Effector memory CD4-positive, alpha-beta T cell (primary cell): ENCODE data around the gene PLXNA4.

ENCODE experiments used
- DNase-seq, 3 donors: peaks; one replicate each; pipeline ENCODE4 v3.0.0-alpha.2; 2020
- H3K27ac ChIP-seq: 2 replicates; pipeline ENCODE4 v1.7.0; 2013; ENCODE audit warnings: mild to moderate bottlenecking, low read length, moderate library complexity; ENCODE audit not compliant: insufficient read depth, poor library complexity, severe bottlenecking
- H3K27me3 ChIP-seq: replicated peaks from 2 replicates; pipeline ENCODE4 v1.7.0; 2013; ENCODE audit warnings: mild to moderate bottlenecking, low read length; ENCODE audit not compliant: insufficient read depth, control insufficient read depth, poor library complexity, severe bottlenecking
- H3K36me3 ChIP-seq: 2 replicates; pipeline ENCODE4 v1.7.0; 2013; ENCODE audit warnings: mild to moderate bottlenecking, low read length, moderate library complexity; ENCODE audit not compliant: control insufficient read depth, insufficient read depth
- H3K4me1 ChIP-seq: 2 replicates; pipeline ENCODE4 v1.7.0; 2013; ENCODE audit warnings: low read length, mild to moderate bottlenecking; ENCODE audit not compliant: control insufficient read depth, insufficient read depth, poor library complexity, severe bottlenecking
- H3K4me3 ChIP-seq: 2 replicates; pipeline ENCODE4 v1.7.0; 2013; ENCODE audit warnings: low read length, low read depth, mild to moderate bottlenecking; ENCODE audit not compliant: insufficient read depth, poor library complexity, severe bottlenecking
- H3K9me3 ChIP-seq: 2 replicates; pipeline ENCODE4 v1.7.0; 2013; ENCODE audit warnings: mild to moderate bottlenecking, low read length, moderate library complexity; ENCODE audit not compliant: control insufficient read depth

PLXNA4 gene

GRCh38 chr7:132084776-132085388, 491.4 kb downstream of the PLXNA4 start:
- H3K36me3 ChIP-seq = no peaks in the 10 kb centered on the region
- no peaks in the 10 kb centered on the region for H3K9me3 ChIP-seq
- DNase-seq = no peak
- H3K27ac ChIP-seq = no peak overlapping the region
- H3K27me3 ChIP-seq = no peaks in the 10 kb centered on the region
- no peak overlapping the region for H3K4me3 ChIP-seq
- H3K4me1 ChIP-seq = no peaks in the 10 kb centered on the region

DNA sequence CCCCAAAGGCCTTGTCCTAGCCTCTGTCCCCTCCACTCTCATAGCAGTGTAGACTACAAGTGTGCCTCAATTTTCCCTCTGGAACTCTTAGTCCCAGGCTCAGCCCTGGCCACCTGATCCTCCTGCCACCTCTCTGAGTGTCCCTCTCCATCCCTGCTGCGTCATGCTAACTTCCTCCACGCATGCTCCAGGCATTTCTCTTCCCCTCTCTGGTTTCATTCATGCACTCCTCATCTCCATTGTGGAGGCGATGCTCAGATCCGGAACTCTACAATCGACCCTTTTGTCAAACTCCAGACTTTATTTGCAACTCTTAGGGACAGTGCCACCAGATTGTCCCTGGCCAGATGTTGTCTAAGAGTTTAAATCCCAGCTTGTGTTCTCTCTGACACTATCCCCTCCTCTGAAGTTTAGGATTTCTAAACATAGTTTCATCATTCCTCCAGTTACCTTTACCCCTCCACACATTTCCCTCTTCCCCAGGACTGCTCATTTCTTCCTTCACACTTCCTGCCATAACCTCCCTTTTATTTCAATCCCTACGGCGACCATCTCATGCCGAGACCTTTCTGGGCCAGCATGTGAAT, 492.6 kb downstream of the PLXNA4 start:
- Histone ChIP-seq H3K9me3 (no peaks in the 10 kb centered on the region), H3K4me3 (no peak overlapping the region), H3K4me1 (no peaks in the 10 kb centered on the region), H3K36me3 (no peaks in the 10 kb centered on the region), H3K27ac (no peak overlapping the region), H3K27me3 (no peaks in the 10 kb centered on the region)
- DNase-seq = no peak

DNA sequence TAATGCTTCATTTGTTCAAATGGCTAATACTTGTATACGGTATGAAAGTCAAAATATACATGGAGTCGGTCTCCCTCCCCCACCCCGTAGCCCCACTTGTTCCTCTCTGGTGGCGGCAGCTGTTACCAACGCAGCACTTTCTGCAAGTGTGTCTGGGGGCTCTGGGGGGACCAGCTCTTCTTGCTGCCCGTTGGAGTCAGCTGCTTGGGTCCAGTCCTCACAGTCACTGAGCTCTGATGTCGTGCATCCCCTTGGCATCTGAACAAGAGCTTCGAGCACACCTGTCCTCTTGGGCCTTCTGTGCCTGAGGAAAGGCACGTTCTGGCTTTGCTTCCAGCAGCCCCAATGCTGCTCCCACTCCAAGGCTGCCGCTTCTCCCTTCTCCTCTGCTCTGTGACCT, 493.1 kb downstream of the PLXNA4 start:
- Histone ChIP-seq H3K27ac (no peak overlapping the region), H3K27me3 (no peaks in the 10 kb centered on the region), H3K36me3 (no peaks in the 10 kb centered on the region), H3K9me3 (no peaks in the 10 kb centered on the region), H3K4me1 (no peaks in the 10 kb centered on the region), H3K4me3 (no peak overlapping the region)
- DNase-seq = no peak

- no peaks in the 10 kb centered on the region for H3K27me3 ChIP-seq
- no peak overlapping the region for H3K27ac ChIP-seq
- H3K9me3 ChIP-seq = no peaks in the 10 kb centered on the region
- DNase-seq = no peak
- no peaks in the 10 kb centered on the region for H3K4me1 ChIP-seq
- no peak overlapping the region for H3K4me3 ChIP-seq
- H3K36me3 ChIP-seq = no peaks in the 10 kb centered on the region
These were observed 493.9 kb downstream of the PLXNA4 start for GRCh38 chr7:132082394-132082793.

DNA sequence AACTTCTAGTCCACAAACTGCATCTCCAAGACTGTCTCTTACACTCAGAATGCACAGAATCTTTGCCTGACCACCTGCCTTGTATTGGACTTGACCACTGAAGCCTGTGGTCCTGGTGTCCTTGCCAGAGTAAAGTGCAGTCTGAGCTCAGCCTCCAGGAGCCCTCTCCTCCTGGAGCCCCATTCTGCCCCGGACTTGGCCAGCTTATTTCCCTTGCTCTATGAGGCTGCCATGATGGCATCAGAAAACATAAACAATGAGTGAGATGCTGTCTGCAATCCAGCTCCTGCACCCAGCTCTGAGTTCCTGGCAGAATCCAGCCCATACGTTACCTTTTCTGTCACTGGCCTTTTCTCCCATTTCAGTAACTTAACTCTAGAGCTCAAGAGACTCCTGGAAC, 494.6 kb downstream of the PLXNA4 start:
- H3K4me3 ChIP-seq = no peak overlapping the region
- H3K9me3 ChIP-seq = no peaks in the 10 kb centered on the region
- H3K36me3 ChIP-seq = no peaks in the 10 kb centered on the region
- no peaks in the 10 kb centered on the region for H3K27me3 ChIP-seq
- DNase-seq = no peak
- no peak overlapping the region for H3K27ac ChIP-seq
- H3K4me1 ChIP-seq = no peaks in the 10 kb centered on the region

GRCh38 chr7:132080967-132081668, 495.2 kb downstream of the PLXNA4 start:
- DNase-seq = no peak

DNA sequence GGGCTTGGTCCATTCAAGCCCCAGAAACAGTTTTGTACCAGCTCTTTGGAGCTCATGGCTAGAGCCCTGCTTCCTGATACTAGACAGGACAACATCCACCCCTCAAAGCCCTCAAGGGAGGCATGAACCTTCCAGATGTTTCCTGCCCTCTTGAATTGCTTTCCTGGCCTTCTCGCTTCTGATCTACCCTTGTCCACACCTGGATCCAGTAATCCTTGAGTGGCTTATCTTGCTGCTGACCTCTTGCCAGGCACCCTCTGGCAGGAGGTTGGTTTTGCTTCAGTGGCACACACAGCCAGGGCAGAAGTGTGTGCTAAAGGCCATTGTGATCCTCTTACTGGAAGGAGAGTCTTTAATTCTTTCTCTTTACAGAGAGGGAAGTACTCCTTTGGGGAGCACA, 495.8 kb downstream of the PLXNA4 start:
- Histone ChIP-seq H3K27me3 (no peaks in the 10 kb centered on the region), H3K4me1 (no peaks in the 10 kb centered on the region), H3K27ac (no peak overlapping the region), H3K9me3 (no peaks in the 10 kb centered on the region), H3K4me3 (no peak overlapping the region), H3K36me3 (no peaks in the 10 kb centered on the region)
- DNase-seq = no peak

More at GRCh38 chr7:132080967-132081668, 495.2 kb downstream of the PLXNA4 start:
- H3K27ac ChIP-seq = no peak overlapping the region
- no peak overlapping the region for H3K4me3 ChIP-seq
- no peaks in the 10 kb centered on the region for H3K36me3 ChIP-seq
- H3K27me3 ChIP-seq = no peaks in the 10 kb centered on the region
- no peaks in the 10 kb centered on the region for H3K4me1 ChIP-seq
- no peaks in the 10 kb centered on the region for H3K9me3 ChIP-seq

- no peak for DNase-seq
- Histone ChIP-seq H3K36me3 (no peaks in the 10 kb centered on the region), H3K4me1 (no peaks in the 10 kb centered on the region), H3K27ac (no peak overlapping the region), H3K27me3 (no peaks in the 10 kb centered on the region), H3K4me3 (no peak overlapping the region), H3K9me3 (no peaks in the 10 kb centered on the region)
These were observed 497.2 kb downstream of the PLXNA4 start for GRCh38 chr7:132078891-132079735.

DNA sequence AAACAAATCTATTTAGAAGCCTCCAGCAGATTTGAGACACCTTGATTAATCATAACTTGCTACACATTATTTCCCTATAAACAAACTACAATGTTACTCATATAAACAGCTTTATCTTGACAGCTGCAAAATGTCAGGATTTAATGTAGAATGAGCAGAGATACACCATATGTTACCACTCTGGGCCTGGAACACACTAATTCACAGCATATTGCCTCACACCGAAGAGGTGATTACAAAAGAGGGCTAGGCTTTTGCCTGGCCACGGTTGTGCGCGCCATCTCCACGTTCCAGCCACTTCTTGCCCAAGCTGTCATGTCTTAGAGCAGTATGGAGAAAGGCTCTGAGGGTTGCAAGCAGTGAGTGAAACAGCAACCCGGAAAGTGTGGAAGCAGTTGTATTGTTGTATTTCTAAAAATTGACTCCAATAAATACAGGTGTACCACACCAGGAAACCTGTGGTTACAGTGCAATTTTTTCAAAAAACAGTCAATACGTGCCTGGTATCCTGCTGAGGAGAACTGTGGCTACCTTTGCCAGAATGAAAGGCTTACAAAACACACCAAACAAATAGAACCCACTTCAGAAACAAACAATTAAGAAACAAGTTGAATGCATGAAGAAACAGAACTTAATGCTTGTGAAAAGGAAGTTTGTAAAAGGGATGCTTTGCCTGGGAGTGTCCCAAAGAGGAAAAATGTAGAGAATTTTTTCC, 498.1 kb downstream of the PLXNA4 start:
- Histone ChIP-seq H3K4me1 (no peaks in the 10 kb centered on the region), H3K27ac (no peak overlapping the region), H3K9me3 (no peaks in the 10 kb centered on the region), H3K36me3 (no peaks in the 10 kb centered on the region), H3K4me3 (no peak overlapping the region), H3K27me3 (no peaks in the 10 kb centered on the region)
- DNase-seq = no peak
